Measurements from ENCODE around the gene GYG1.
A peak's percentile ranks its signal among the peaks of the same experiment; 100 is the strongest.
"Not testable (repeated sequence)": the region's sequence is repeated elsewhere in the genome, so short reads cannot be mapped to it uniquely, and the experiment has no call there.

Gene GYG1

GRCh38 chr3:148987551-148987950 lies 3.8 kb upstream of the GYG1 start:
- not testable (repeated sequence) for DNase-seq (ENCODE audit: low read depth in 2 of 2)

- no peak for DNase-seq (ENCODE audit: low read depth in 2 of 2)
Observed at GRCh38 chr3:148990236-148990635, 1.1 kb upstream of the GYG1 start.

- DNase-seq (ENCODE audit: low read depth in 2 of 2): no peak
Observed at GRCh38 chr3:148992027-148992634, 791 bp downstream of the GYG1 start.

- no peak for DNase-seq (ENCODE audit: low read depth in 2 of 2)
Observed at GRCh38 chr3:148992635-148993255, 1.4 kb downstream of the GYG1 start.

GRCh38 chr3:148997623-148998022 lies 6.3 kb downstream of the GYG1 start:
- DNase-seq (ENCODE audit: low read depth in 2 of 2): no peak

- DNase-seq (ENCODE audit: low read depth in 2 of 2): no peak
Observed at GRCh38 chr3:148998297-148998696, 7.0 kb downstream of the GYG1 start.

- DNase-seq (ENCODE audit: low read depth in 2 of 2): no peak
Observed at GRCh38 chr3:148998715-148999423, 7.5 kb downstream of the GYG1 start.

- DNase-seq (ENCODE audit: low read depth in 2 of 2): no peak
Observed at GRCh38 chr3:148999806-149000205, 8.5 kb downstream of the GYG1 start.

GRCh38 chr3:149000206-149000745 lies 8.9 kb downstream of the GYG1 start:
- no peak for DNase-seq (ENCODE audit: low read depth in 2 of 2)

GRCh38 chr3:149001727-149002126 lies 10.4 kb downstream of the GYG1 start:
- DNase-seq (ENCODE audit: low read depth in 2 of 2): no peak

- no peak for DNase-seq (ENCODE audit: low read depth in 2 of 2)
Observed at GRCh38 chr3:149003653-149004305, 12.4 kb downstream of the GYG1 start.

GRCh38 chr3:149004622-149005021 lies 13.3 kb downstream of the GYG1 start:
- no peak for DNase-seq (ENCODE audit: low read depth in 2 of 2)

GRCh38 chr3:149005416-149005815 lies 14.1 kb downstream of the GYG1 start:
- DNase-seq (ENCODE audit: low read depth in 2 of 2): peak; percentile 47 to 59

- no peak for DNase-seq (ENCODE audit: low read depth in 2 of 2)
Observed at GRCh38 chr3:149007567-149008257, 16.4 kb downstream of the GYG1 start.

- no peak for DNase-seq (ENCODE audit: low read depth in 2 of 2)
Observed at GRCh38 chr3:149009732-149010131, 18.4 kb downstream of the GYG1 start.

GRCh38 chr3:149010504-149010951 lies 19.2 kb downstream of the GYG1 start:
- DNase-seq (ENCODE audit: low read depth in 2 of 2): no peak

GRCh38 chr3:149010966-149011365 lies 19.6 kb downstream of the GYG1 start:
- no peak for DNase-seq (ENCODE audit: low read depth in 2 of 2)

- no peak for DNase-seq (ENCODE audit: low read depth in 2 of 2)
Observed at GRCh38 chr3:149011676-149012075, 20.3 kb downstream of the GYG1 start.

- no peak for DNase-seq (ENCODE audit: low read depth in 2 of 2)
Observed at GRCh38 chr3:149013726-149014125, 22.4 kb downstream of the GYG1 start.

GRCh38 chr3:149015393-149015792 lies 24.1 kb downstream of the GYG1 start:
- no peak for DNase-seq (ENCODE audit: low read depth in 2 of 2)

- no peak for DNase-seq (ENCODE audit: low read depth in 2 of 2)
Observed at GRCh38 chr3:149016242-149016641, 24.9 kb downstream of the GYG1 start.

All from fibroblast of skin of left biceps (primary cell).